ENCODE results near the gene RFNG. TPM values are rescaled to one million over a fixed set of nuclear protein-coding genes. Genes with fewer than 3 reads are reported as not detected.

The RFNG gene
- total RNA-seq, 6 experiments from 2014 or later = 29.9 to 53.3 (median 43.7) TPM

DNA sequence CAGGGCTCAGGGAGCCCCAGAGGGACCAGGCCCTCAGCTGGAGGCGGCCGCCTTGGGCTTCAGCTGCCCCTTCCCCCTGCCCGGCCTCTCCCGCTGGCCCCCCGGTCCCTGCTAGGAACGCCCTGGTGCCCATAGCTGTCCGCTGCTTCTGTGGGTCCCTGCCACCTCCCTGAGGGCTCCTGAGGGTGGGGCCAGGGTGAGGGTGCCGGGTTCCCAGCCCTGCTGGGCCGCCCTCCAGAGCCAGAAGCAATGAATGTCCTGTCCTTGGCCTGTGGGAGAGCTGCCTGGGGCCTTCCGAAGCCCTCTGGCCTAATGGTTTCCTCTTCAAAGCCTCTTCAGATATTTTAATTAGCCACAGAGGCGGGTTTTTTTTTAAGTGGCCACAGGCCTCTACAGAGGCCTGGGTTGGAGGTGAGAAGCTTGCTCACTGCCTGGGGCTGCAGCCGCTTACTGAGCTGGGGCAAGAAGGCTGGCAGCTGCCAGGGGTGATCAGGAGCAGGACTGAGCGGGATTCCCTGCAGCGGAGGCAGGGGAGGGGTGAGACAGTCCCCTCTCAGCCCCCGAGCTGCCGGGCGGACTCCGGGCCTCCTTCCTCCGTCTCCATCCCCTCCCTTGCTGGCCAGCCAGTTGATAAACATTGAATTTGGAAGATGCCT is 38.8 kb downstream of the RFNG start:
- no peaks in the 10 kb centered on the region for H3K4me1 ChIP-seq
- peaks cover 0 to 14% (median 0%) of the 10 kb centered on the region in 4 donors for H3K36me3 ChIP-seq
- H3K27ac ChIP-seq = no peak overlapping the region
- no peaks in the 10 kb centered on the region for H3K27me3 ChIP-seq
- no peak for DNase-seq
- H3K4me3 ChIP-seq = no peak overlapping the region
- no peaks in the 10 kb centered on the region for H3K9me3 ChIP-seq
- no peak for ATAC-seq
- intact Hi-C loops (cut with DNase I) = loop anchor here in 1 of 2 donors (10.0 kb wide), 1 partner anchor 128 kb away; no protein-coding TSS in a partner anchor
- no peak for TF ChIP-seq POLR2A (IDR thresholded peaks at IDR 0.05)
- no peak for TF ChIP-seq CTCF (IDR thresholded peaks at IDR 0.05)
- 83% methylated on average over 3 of the region's 19 CpGs for WGBS (ENCODE audit: insufficient coverage, low coverage, low lambda C conversion rate, missing lambda C conversion rate)

- DNase-seq = no peak
- intact Hi-C loops (cut with DNase I) = loop anchor here in 1 of 2 donors (10.0 kb wide), 1 partner anchor 127 kb away; no protein-coding TSS in a partner anchor
- no peaks in the 10 kb centered on the region for H3K27me3 ChIP-seq
- WGBS (ENCODE audit: insufficient coverage, low coverage, low lambda C conversion rate, missing lambda C conversion rate) = 63% methylated on average over 3 of the region's 20 CpGs
- H3K4me1 ChIP-seq = no peaks in the 10 kb centered on the region
- H3K27ac ChIP-seq = no peak overlapping the region
- peaks cover 0 to 9% (median 0%) of the 10 kb centered on the region in 4 donors for H3K36me3 ChIP-seq
- ATAC-seq = no peak
- no peaks in the 10 kb centered on the region for H3K9me3 ChIP-seq
- no peak overlapping the region for H3K4me3 ChIP-seq
- TF ChIP-seq CTCF (IDR thresholded peaks at IDR 0.05) = no peak
- no peak for TF ChIP-seq POLR2A (IDR thresholded peaks at IDR 0.05)
Observed at GRCh38 chr17:82012261-82012639, 39.4 kb downstream of the RFNG start.

DNA sequence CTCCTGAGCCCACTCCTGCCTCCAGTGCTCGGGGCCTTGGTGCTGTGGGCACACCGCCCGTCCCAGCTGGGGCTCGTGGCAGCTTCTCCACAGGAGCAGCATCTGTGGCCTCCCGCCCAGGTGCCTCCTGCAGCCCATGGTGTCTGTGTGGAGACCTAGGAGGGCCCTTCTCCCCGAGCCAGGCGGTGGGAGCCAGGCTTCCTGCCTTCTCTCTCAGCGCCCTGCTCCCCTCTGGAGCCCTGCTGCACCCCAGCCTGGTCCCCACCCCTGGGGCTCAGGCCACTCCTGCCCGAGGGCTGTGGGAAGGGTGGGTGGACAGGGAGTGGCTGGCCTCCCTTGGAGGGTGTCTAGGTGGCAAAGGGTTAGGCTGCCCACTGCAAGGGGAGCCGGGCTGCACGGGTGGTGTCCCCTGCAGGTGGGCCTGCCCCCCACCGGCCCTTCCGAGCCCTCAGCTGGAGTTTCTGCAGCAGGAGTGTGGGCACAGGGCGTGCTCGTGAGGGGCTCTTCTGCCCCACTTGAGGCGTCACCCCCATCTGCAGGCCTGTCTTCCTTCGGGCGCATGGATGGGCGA is 39.9 kb downstream of the RFNG start:
- Histone ChIP-seq H3K27me3 (no peaks in the 10 kb centered on the region), H3K4me1 (no peaks in the 10 kb centered on the region), H3K27ac (no peak overlapping the region), H3K36me3 (peaks cover 0 to 9% (median 0%) of the 10 kb centered on the region in 4 donors), H3K9me3 (no peaks in the 10 kb centered on the region), H3K4me3 (no peak overlapping the region)
- TF ChIP-seq CTCF (IDR thresholded peaks at IDR 0.05) = no peak
- no peak for TF ChIP-seq POLR2A (IDR thresholded peaks at IDR 0.05)
- ATAC-seq = no peak
- no peak for DNase-seq
- 90% methylated on average over 2 of the region's 19 CpGs for WGBS (ENCODE audit: insufficient coverage, low coverage, low lambda C conversion rate, missing lambda C conversion rate)
- intact Hi-C loops (cut with DNase I) = loop anchor here in 1 of 2 donors (10.0 kb wide), 1 partner anchor 127 kb away; no protein-coding TSS in a partner anchor

DNA sequence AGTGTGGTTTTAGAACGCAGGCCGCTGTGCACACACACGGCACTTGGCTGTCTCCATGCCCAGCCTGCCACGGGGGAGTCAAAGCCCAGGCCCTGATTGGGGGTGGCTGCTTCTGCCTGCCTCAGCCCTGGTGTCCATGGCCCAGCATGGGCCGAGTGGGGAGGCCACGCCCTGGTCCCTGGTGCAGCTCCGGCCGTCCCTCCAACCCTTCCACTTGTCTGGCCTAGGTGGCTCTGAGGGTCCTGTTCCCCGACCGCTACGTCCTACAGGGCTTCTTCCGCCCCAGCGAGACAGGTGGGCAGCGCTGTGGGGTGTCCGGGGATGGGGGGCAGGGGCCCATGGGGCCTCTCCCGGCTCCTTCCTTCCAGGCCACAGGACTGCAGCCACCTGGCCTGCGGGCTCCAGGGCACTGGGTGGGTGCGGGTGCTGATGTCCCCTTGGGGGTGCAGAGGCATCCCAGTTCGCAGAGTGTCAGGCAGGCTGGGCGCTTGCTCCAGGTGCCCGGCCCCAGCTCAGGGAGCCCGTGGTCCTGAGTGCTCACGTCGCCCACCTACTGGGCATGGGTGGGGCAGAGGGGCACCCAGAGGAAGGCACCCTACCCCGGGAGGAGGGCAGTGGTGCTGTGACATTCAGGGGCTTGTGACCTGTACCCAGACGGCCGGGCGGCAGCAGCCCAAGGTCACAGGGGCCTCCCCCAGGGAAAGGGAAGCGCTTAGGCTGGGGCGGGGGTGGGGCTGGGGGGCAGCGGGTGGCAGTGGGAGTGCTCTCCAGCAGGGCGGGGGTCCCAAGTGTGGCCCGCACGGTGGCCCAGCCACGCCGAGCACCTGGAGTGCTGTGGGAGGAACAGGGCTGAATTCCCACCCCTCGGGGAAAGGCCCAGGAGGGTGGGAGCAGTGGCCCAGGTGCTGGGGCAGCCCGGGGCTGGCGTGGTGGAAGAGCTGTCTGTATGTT is 40.8 kb downstream of the RFNG start:
- DNase-seq (no peak), ATAC-seq (no peak)
- H3K36me3 ChIP-seq = peaks cover 0 to 9% (median 0%) of the 10 kb centered on the region in 4 donors
- TF ChIP-seq POLR2A (IDR thresholded peaks at IDR 0.05) (no peak), CTCF (IDR thresholded peaks at IDR 0.05) (no peak)
- WGBS (ENCODE audit: insufficient coverage, low coverage, low lambda C conversion rate, missing lambda C conversion rate) = 93% methylated on average over 10 of the region's 39 CpGs
- no peaks in the 10 kb centered on the region for H3K9me3 ChIP-seq
- no peak overlapping the region for H3K27ac ChIP-seq
- no peaks in the 10 kb centered on the region for H3K4me1 ChIP-seq
- intact Hi-C loops (cut with DNase I) = loop anchor here in 1 of 2 donors (10.0 kb wide), 1 partner anchor 126 kb away; no protein-coding TSS in a partner anchor
- no peak overlapping the region for H3K4me3 ChIP-seq
- no peaks in the 10 kb centered on the region for H3K27me3 ChIP-seq

Measured in right lobe of liver (tissue), 6 donors.